GM12878 (cell line): ENCODE data around the gene NDUFA7. TPM values are rescaled to one million over a fixed set of nuclear protein-coding genes. Genes with fewer than 3 reads are reported as not detected.

Experiments
- BCLAF1 ChIP-seq: fragments of 450-650 bp; IDR thresholded peaks from 2 replicates; pipeline ENCODE4 v1.6.1; 2017; ENCODE audit warnings: antibody characterized with exemption, mild to moderate bottlenecking, moderate library complexity
- RELA ChIP-seq: fragments of 450-650 bp; IDR thresholded peaks from 2 replicates; pipeline ENCODE4 v1.8.0; 2014; ENCODE audit warnings: borderline replicate concordance; ENCODE audit not compliant: partially characterized antibody
- polyA plus RNA-seq, 11 experiments: library from polyadenylated mRNA; depleted of rRNA in 4 of 11; unstranded in 6 of 11; stranded (reverse) in 5 of 11; fragments of >200 nt; fragmentation: Nextera tagmentation in 4 of 11; fragmentation: Illumina TruSeq in 1 of 11; extraction: Ambion mirVana in 4 of 11; extraction: Trizol in 1 of 11; gene quantifications; 1 replicate in 1 of 11; 2 replicates in 10 of 11; pipeline versions ENCODE4 v1.2.1 to v1.2.3, GENCODE V29; 2011 to 2016; ENCODE audit warnings: inconsistent platforms in 2 of 11, missing spikeins in 2 of 11, low read depth in 1 of 11
- total RNA-seq, 4 experiments: library from RNA; depleted of rRNA in 3 of 4; stranded (reverse); fragments of >200 nt in 3 of 4; fragmentation: Illumina TruSeq in 1 of 4; extraction: Trizol in 1 of 4; gene quantifications; 2 replicates each; pipeline versions ENCODE4 v1.2.1 to v1.2.3, GENCODE V29; 2013 to 2021
- TF ChIP-seq, protein P1 (sequence below): fragments of 450-650 bp; IDR thresholded peaks from 2 replicates; pipeline ENCODE4 v1.6.1; 2016; ENCODE audit warnings: mild to moderate bottlenecking
- TF ChIP-seq, protein P2 (sequence below): IDR thresholded peaks from 2 replicates; pipeline ENCODE4 v1.6.1; 2012; ENCODE audit warnings: low read depth, low read length, improper control_type of control experiment

Gene NDUFA7
- total and polyA plus RNA-seq, 10 of the 15 experiments (the other 5 are each of a cell fraction or from before 2014, with no cell fraction given): 79.0 to 360 (median 174) TPM

- TF ChIP-seq, protein P1, sequence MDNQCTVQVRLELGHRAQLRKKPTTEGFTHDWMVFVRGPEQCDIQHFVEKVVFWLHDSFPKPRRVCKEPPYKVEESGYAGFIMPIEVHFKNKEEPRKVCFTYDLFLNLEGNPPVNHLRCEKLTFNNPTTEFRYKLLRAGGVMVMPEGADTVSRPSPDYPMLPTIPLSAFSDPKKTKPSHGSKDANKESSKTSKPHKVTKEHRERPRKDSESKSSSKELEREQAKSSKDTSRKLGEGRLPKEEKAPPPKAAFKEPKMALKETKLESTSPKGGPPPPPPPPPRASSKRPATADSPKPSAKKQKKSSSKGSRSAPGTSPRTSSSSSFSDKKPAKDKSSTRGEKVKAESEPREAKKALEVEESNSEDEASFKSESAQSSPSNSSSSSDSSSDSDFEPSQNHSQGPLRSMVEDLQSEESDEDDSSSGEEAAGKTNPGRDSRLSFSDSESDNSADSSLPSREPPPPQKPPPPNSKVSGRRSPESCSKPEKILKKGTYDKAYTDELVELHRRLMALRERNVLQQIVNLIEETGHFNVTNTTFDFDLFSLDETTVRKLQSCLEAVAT: no peak
- TF ChIP-seq RELA: peak; percentile 85
- TF ChIP-seq, protein P2, sequence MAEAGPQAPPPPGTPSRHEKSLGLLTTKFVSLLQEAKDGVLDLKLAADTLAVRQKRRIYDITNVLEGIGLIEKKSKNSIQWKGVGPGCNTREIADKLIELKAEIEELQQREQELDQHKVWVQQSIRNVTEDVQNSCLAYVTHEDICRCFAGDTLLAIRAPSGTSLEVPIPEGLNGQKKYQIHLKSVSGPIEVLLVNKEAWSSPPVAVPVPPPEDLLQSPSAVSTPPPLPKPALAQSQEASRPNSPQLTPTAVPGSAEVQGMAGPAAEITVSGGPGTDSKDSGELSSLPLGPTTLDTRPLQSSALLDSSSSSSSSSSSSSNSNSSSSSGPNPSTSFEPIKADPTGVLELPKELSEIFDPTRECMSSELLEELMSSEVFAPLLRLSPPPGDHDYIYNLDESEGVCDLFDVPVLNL: no peak
- TF ChIP-seq BCLAF1: no peak
These were observed at the start of gene NDUFA7, which contains the start of gene RPS28 (continued) for GRCh38 chr19:8321067-8321985.
